Measurements from ENCODE around the gene ANKRD52. TPM values are rescaled to one million over a fixed set of nuclear protein-coding genes. Genes with fewer than 3 reads are reported as not detected.

ANKRD52 gene
- total and polyA plus RNA-seq, 2 of the 8 experiments (the other 6 are each of a cell fraction or from before 2014, with no cell fraction given) = 14.0 to 36.3 TPM

DNA sequence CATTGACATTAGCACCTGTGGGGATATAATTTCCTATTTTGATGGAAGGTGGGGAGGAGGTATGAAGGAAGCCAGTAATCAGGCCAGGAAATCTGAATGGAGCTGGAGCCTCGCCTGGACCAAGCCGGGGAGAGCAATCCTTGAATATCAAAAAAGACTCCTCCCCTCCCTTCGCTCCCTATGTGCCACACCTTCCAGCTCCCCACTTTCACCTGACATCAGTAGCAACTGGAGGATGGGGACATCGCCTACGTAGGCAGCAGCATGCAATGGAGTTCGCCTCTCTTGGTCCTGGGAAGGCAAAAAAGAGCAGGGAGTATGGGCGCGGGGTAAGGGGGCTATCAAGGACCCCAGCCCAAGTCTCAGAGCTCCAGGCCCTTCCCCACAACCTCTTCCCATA, 1.1 kb downstream of the ANKRD52 start:
- no peak overlapping the region for H3K27ac ChIP-seq (ENCODE audit: low read depth, low read length)

More for the DNA sequence above, 1.1 kb downstream of the ANKRD52 start:
- Histone ChIP-seq H4K20me1 (replicated peaks in 1 of 2; ENCODE audit: control insufficient read depth in 1 of 2, insufficient read depth in 2 of 2, low read length in 2 of 2) (peaks cover 5 to 9% of the 10 kb centered on the region in 2 experiments), H2BK15ac (ENCODE audit: low read length) (no peak overlapping the region), H2BK120ac (replicated peaks; ENCODE audit: low read depth, low read length) (no peak overlapping the region), H3K9ac (replicated peaks in 1 of 4; ENCODE audit: extremely low read depth in 1 of 4, low read depth in 3 of 4, low read length in 3 of 4) (peak overlapping the region in 1 of 4 experiments; percentile 42; a peak in 1 of 7 replicates), H4K91ac (replicated peaks; ENCODE audit: insufficient read length, low read length) (no peak overlapping the region), H3K18ac (ENCODE audit: extremely low read depth, low read length) (no peak overlapping the region), H2AK5ac (ENCODE audit: low read depth, low read length) (no peak overlapping the region), H2BK5ac (ENCODE audit: low read depth, low read length) (peak overlapping the region; percentile 22; the same call in 1 of the 2 replicates), H2BK12ac (ENCODE audit: low read depth, low read length) (no peak overlapping the region), H3K9me3 (ENCODE audit: insufficient read depth in 2 of 2, low read depth in 1 of 2, low read length in 1 of 2) (no peaks in the 10 kb centered on the region), H3K14ac (ENCODE audit: insufficient read length) (no peak overlapping the region), H4K5ac (ENCODE audit: insufficient read length, low read depth, low read length) (peak overlapping the region; percentile 4), H3K79me2 (ENCODE audit: control insufficient read depth in 1 of 2, insufficient read depth in 2 of 2, low read length in 2 of 2) (peaks cover 0 to 8% of the 10 kb centered on the region in 2 experiments; a peak in 1 of 4 replicates), H2BK20ac (ENCODE audit: low read length) (no peak overlapping the region), H3K4ac (replicated peaks; ENCODE audit: insufficient read length, low read depth, low read length) (no peak overlapping the region), H4K8ac (ENCODE audit: extremely low read depth, insufficient read depth, low read length) (no peak overlapping the region), H3K4me1 (replicated peaks in 1 of 4; ENCODE audit: control insufficient read depth in 3 of 4, insufficient read depth in 4 of 4, low read length in 3 of 4) (peaks cover 8 to 17% (median 13%) of the 10 kb centered on the region in 4 experiments), H3K4me2 (ENCODE audit: insufficient read depth in 1 of 2, low read depth in 2 of 2, low read length in 2 of 2) (peak overlapping the region; percentile 83 to 89), H3K23me2 (ENCODE audit: low read depth, low read length) (peaks cover 11% of the 10 kb centered on the region; the same call in 1 of the 2 replicates), H3K36me3 (ENCODE audit: control insufficient read depth in 2 of 4, insufficient read depth in 4 of 4, low read length in 3 of 4) (peaks cover 23 to 43% (median 28%) of the 10 kb centered on the region in 4 experiments), H3K27me3 (replicated peaks in 1 of 4; ENCODE audit: control insufficient read depth in 3 of 4, extremely low read depth in 1 of 4, insufficient read depth in 3 of 4, low read length in 3 of 4) (no peaks in the 10 kb centered on the region), H3K23ac (ENCODE audit: insufficient read length) (no peak overlapping the region), H3K56ac (replicated peaks; ENCODE audit: insufficient read length, low read depth, low read length) (no peak overlapping the region), H2AFZ (ENCODE audit: low read length) (no peak overlapping the region), H3K79me1 (ENCODE audit: low read depth, low read length) (peaks cover 7% of the 10 kb centered on the region), H3K4me3 (ENCODE audit: extremely low read depth in 1 of 4, insufficient read depth in 2 of 4, low read depth in 3 of 4, low read length in 4 of 4) (peak overlapping the region; percentile 60 to 96 (median 88))
- FAIRE-seq (no peak), DNase-seq (ENCODE audit: low read depth in 1 of 2, low spot score in 2 of 2) (no peak)
- ChIA-PET POLR2A (ENCODE audit: partially characterized antibody) (interaction anchor here (0.6 to 3.8 kb wide), 24 partner anchors 10 to 380 kb away, joined by 3 to 41 read pairs (median 4); partner anchors contain the start of genes COQ10A, CS, MYL6 and RNF41), CTCF (ENCODE audit: partially characterized antibody) (interaction anchor here (0.6 to 6.4 kb wide), 17 partner anchors 10 to 138 kb away, joined by 3 to 47 read pairs (median 12); partner anchors contain the start of genes COQ10A, RNF41, SMARCC2 and ZC3H10)
- WGBS, 2 experiments (ENCODE audit: extremely low coverage in 1 of 2, insufficient coverage in 1 of 2, insufficient read length in 1 of 2, insufficient replicate concordance in 2 of 2, low coverage in 1 of 2, low lambda C conversion rate in 2 of 2, missing lambda C conversion rate in 1 of 2) = 26% methylated on average over 8 of the region's 8 CpGs; no CpG with 5 or more reads in 1 of the 2 experiments
- 0 out of 4 replicates have a peak, but pooled peaks of 1 of the 3 experiments have one; percentile 7 for TF ChIP-seq CTCF (IDR thresholded peaks at IDR 0.05; ENCODE audit: control extremely low read depth in 1 of 3, insufficient read depth in 1 of 3, low read depth in 1 of 3, low read length in 3 of 3)
- TF ChIP-seq POLR2AphosphoS5 (IDR thresholded peaks at IDR 0.05; ENCODE audit: low read depth, low read length) = no peak
- TF ChIP-seq, protein P1, sequence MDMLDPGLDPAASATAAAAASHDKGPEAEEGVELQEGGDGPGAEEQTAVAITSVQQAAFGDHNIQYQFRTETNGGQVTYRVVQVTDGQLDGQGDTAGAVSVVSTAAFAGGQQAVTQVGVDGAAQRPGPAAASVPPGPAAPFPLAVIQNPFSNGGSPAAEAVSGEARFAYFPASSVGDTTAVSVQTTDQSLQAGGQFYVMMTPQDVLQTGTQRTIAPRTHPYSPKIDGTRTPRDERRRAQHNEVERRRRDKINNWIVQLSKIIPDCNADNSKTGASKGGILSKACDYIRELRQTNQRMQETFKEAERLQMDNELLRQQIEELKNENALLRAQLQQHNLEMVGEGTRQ (IDR thresholded peaks at IDR 0.05; ENCODE audit: low read length) = 0 out of 2 replicates have a peak, but pooled peaks have one; percentile 3
- no peak for TF ChIP-seq RXRA (IDR thresholded peaks at IDR 0.05; ENCODE audit: insufficient read depth, low read depth, low read length)

Data from H1 (cell line).